HG03442 (cell line): ENCODE data around the gene TXNRD2.
"Not testable (repeated sequence)": the region's sequence is repeated elsewhere in the genome, so short reads cannot be mapped to it uniquely, and the experiment has no call there.

Source experiments
- ATAC-seq: cut with Tn5 transposase; IDR thresholded peaks from one replicate; pipeline ENCODE4 v1.9.1; 2021; ENCODE audit warnings: mild to moderate bottlenecking, moderate library complexity; ENCODE audit not compliant: unreplicated experiment

Gene TXNRD2

DNA sequence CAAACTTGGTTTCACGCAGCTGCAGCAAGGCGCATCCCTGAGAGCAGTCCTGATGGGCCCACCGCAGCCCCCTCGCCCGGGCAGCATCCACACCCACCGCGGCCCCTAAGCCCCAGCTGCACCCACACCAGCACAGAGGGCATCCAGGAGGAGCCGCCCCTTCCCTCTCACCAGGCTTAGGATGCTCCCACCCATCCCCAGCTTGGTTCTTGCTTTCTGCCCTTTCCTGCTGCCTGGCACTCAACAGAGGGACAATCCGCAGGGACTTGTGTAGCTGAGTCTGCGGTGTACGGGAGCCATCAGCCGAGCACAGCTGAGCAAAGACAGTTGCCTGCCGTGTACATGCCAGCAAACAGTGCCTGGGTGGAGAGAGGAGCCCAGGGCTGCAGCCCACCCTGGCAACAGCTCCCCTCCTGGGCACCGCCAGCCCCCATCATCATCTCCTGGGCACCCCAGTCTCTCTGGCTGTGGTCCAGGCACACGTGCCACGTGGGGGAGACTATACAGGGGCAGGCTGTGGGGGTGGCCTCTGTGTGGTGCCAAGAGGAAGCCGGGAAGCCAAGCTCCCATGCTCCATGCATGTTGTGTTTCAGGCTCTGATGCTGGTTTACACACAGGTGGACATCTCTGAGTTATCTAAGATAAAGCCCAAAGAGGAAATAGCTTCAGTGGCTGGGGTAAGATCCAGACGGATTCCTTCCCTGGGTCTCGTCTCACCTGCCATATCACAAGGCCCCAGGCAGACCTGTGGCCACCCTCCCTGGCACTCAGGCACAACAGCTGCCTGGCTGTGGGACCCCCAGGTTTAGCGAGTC is 50.9 kb downstream of the TXNRD2 start:
- ATAC-seq, result no peak

DNA sequence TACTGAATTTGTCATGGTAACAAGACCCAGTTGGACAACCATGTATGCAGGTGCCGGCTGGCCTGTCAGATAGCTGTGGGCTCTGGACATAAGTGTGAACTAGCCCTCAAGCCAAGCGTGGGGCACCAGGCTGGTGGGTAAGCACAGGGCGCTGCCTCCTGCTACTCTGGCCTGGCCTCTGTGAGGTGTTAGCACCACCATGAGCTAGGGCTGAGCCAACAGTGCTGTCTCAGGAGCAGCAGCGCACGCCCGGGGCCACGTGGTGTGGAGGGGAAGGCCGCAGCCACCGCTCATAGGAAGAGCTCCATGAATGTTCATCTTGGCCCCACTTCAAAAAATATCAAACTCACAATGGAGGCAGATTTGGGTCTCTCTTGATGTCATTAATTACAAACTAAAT is 51.7 kb downstream of the TXNRD2 start:
- ATAC-seq, result no peak

DNA sequence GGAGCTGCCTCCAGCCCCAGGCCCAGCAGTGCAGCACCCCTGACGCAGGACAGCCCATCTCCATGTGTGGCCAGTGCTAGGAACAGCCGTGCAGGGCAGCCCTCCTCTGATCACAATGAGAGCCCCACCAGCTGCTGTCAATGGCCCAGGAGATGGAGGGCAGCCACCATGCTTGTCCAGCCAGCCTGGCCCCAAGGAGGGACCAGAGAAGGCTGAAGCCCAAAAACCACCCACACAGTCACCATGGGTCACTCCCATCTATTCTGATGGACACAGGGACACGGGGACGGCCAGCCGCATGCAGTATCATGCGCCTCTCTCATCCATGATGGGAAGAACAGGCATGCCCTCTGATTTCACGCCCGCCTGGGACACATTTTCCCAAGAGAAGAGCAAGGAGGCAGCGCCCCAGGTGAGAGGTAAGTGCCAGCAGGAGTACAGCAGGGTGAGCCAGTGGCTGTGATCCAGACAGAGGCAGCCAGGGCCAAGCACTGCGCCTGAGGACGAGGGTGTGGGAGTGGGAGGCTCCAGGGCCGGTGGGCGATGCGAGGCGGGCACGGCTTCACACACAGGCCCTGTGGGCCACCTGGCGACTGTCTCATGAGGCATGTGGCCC is 53.4 kb downstream of the TXNRD2 start:
- no peak for ATAC-seq

GRCh38 chr22:19887256-19887985 is 54.2 kb downstream of the TXNRD2 start:
- no peak for ATAC-seq

DNA sequence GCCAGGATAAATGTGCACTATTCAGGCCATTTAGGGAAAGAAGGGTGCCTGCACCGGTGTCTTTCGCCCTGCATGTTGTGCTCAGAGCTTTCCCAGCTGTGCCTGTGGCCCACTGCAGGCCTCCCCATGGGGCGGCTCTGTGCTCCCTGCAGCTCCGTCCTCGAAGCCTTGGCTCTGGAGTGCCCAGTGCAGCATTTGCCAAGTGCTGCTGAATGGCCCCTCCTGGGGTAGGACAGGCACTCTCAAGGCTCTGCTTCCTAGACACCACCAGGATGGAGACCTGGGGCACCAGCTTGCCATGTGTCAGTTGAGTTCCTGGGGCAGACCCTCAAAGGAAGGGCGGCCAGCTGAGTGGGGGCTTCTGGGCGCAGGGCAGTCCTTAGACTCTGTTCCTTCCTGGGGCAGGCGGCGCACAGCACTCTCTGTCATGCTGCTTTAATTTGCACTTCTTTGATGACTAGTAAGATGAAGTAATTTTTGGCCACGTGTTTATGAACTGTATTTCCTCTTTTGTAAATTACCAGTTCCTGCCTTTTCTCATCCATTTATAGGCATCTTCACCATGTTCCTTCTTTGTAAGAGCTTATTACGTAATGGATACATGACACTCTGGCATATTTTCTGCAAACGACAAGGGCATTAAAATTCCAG is 54.9 kb downstream of the TXNRD2 start:
- ATAC-seq, result no peak

DNA sequence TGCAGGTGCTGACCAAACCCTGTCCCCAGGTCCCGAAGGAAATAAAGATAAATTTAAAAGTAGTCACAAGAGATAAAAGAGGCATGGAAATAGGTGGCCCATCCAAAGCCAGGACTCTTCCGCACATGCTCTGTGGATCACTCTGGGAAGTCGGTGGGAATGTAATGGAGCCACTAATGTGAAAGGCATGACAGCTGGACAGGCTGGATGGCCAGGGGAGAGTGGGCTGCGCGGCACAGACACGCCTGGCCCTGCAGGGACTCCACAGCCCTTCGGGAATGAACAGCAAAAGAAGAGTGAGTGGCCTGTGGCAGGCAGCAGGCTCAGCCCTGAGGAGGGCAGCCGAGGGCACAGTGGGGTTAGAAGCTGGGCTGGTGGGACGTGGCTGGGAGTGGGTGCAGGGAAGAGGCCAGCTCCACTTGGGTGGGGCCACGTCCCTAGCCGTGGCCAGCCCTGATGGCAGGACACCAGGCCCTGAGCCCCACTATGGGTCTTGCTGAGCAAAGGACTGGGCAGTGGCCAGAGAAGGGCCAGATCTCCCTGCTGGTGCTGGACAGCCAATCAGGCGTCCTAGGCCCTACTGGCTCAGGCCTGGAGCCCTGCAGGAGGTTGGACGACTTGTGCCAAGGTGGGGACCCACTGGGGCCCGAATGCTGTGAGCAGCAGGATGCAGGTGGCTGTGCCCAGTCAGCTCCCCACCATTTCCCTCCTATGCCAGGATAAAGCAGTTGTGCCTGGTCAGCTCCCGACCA is 55.6 kb downstream of the TXNRD2 start:
- ATAC-seq, result no peak

DNA sequence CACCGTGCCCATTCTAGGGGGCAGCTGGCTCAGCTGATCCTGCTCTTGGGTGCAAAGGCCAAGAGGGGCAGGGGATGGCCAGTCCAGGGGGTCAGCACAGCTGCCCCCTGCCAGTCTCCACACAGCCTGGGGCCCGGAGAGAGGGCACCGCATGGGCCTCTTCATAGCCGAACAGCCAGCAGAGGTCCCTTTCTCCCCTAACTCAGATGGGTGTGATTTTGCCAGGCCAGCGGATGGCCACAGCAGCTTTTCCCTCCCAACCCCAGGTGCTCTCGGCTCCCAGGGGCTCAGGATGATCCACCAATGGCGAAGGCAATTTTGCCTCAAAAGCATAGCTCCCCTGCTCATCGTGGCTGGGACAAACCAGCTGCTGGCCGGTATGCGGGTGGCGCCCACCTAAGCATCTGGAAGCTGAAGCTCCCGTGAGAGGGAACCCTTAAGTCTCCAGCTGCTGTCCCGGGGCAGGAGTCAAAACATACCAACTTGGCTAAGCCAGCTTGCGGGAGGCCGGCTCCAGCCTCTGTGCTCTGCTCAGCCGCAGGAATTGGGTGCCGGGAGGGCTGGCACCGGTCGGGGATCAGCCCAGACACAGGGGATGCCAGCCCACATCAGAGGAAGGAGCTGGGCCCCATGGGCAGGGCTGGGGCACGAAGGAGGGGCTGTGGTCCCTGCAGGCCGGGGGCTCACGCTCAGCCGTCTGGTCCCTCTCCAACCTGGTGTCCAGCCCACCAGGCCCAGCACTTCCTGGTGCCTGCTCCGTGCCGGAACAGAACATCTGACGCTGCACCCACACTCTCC is 56.5 kb downstream of the TXNRD2 start:
- ATAC-seq, result no peak

DNA sequence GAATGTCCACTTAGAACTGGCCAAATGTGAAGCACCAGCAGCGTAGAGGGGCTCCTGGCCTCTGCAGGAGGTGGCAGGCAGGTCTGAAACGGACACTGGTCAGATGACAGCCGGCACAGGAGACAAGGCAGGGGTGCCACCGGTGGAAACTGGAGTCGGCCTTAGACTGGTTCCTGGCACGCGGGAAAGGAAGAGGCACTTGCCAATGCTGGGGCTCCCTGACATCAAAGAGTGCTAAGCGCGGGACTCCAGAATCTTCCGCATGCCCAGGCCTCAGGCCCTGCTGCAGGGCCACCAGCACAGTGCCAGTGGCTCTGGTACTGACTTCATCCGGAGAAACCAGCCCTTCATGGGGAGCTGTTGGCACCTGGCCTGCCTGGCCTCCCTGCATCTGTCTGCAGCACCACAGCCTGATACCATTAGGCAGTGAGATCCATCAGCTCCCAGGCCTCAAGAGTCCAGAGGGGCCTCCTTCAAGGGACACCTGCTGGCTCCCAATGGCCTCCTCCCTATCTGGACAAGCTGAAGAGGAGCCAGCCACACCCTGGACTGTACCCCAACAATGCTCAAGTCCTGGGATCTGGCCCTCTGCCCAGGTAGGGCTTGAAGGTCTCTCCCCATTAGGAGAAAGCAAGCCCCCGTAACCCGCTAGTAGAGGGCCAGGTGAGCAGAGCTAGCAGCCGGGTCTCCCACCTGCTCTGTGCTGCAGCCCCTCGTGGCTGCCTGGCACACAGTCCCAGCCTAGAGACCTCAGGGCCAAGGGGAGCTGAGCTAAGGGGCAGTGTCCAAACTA is 57.3 kb downstream of the TXNRD2 start:
- no peak for ATAC-seq

GRCh38 chr22:19883446-19883845 is 58.2 kb downstream of the TXNRD2 start:
- ATAC-seq, result not testable (repeated sequence)

DNA sequence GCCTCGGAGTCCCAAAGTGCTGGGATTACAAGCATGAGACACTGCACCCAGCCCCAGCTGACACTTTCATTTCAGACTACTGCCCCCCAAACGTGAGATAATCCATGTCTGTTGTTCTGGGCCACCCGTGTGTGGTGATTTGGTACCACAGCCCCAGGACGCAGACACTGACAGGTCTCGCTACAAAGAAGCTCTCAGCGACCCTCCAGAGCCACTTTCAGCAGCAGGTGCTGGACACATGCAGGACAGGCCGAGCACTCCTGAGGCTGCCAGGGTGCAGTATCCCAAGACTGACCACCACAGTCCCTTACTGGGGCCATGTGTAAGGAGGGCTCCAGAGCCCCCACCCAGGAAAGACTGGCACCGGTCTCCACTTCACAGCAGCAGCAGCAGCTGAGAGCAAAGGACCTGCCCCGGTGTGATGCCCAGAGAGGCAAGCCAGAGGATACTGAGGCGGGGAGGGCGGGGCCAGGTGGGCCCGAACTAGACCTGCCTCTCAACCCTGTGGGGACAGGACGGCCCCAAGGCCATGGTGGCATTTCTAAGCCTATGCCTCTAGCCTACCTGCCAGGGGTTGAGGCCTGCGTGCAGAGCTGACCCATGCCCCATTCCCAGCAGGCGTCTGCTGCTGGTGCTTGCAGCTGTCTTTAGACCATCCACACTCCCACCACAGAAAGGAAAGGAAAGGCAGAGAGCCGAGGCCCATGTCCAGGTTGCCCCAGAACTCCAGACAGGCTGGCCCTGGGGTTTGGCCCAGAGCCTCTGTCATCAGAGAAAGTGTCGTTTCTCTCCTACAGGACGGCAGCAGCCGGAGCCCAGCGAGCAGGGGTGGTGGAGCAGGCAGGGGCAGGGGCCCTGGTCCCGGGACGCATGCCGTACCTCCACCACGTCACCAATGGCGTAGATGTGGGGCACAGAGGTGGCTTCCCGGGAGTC is 58.9 kb downstream of the TXNRD2 start:
- no peak for ATAC-seq

- no peak for ATAC-seq
Observed at GRCh38 chr22:19880786-19881569, 60.6 kb downstream of the TXNRD2 start.

- no peak for ATAC-seq
Observed at GRCh38 chr22:19879992-19880785, 61.4 kb downstream of the TXNRD2 start.

- no peak for ATAC-seq
Observed at GRCh38 chr22:19879643-19879991, 62.0 kb downstream of the TXNRD2 start.

- ATAC-seq, result no peak
Observed at GRCh38 chr22:19879246-19879570, 62.4 kb downstream of the TXNRD2 start.

DNA sequence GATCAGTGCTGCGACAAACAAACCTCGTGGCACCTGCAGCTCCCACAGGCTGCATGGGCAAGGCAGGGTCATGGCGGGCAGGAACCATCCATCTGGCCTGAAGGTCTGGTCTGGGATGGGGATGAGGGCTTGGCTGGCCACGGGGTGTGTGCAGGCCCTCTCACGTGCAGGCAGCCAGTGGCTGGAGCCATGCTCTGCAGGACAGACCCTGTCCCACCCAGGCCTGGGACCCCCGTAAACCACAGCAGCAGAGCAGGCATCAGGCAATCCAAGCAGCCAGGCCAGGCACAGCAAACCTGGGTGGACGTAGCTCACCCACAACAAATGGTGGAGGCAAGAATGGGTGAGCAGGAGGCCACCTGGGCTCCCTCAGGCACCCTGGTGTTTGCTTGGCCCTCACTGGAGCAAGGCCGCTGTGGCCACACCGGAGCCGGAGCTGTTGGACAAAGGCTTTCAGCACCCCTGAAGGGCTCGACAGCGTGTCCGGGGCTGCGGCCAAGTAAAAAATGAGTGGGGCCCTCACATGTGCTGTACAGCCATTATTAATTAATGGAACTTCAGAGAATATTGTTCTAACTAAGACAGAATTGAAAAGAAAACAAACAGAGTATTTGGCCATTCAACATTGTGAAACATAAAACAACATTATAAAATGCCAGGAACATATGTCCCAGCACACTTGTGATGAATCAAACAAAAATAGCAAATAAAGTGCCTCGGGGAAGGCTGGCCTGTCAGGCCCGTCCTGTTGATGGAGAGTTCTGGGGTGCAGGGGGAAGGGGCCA is 63.0 kb downstream of the TXNRD2 start:
- no peak for ATAC-seq
